NCI-H1417 (cell line): Measurements from ENCODE around the gene COMMD9.
"Not testable (repeated sequence)": the region's sequence is repeated elsewhere in the genome, so short reads cannot be mapped to it uniquely, and the experiment has no call there.

Experiments used
- DNase-seq, 3 experiments: peaks; one replicate each; lab custom pipeline; 2025; lab: John Stamatoyannopoulos, UW

COMMD9 gene

GRCh38 chr11:36289226-36289852, at the start of gene COMMD9:
Gene COMMD9, minus strand, starts transcription at chr11:36289424. Its CDS starts 12 bp downstream, at chr11:36289412.
- DNase-seq: peak; percentile 91 to 97 (median 95)

GRCh38 chr11:36333897-36334296, 44.7 kb upstream of the COMMD9 start:
- peak in 1 of 3 experiments; percentile 10 for DNase-seq

- no peak for DNase-seq
Observed at GRCh38 chr11:36333468-36333867, 44.2 kb upstream of the COMMD9 start.

- peak in 1 of 3 experiments; percentile 75 for DNase-seq
Observed at GRCh38 chr11:36330411-36330810, 41.2 kb upstream of the COMMD9 start.

GRCh38 chr11:36328966-36329673, 39.9 kb upstream of the COMMD9 start:
- peak in 1 of 3 experiments; percentile 4 for DNase-seq

- no peak for DNase-seq
Observed at GRCh38 chr11:36326524-36327419, 37.5 kb upstream of the COMMD9 start.

GRCh38 chr11:36325403-36325802, 36.2 kb upstream of the COMMD9 start:
- DNase-seq: not testable (repeated sequence)

GRCh38 chr11:36324956-36325355, 35.7 kb upstream of the COMMD9 start:
- not testable (repeated sequence) for DNase-seq

GRCh38 chr11:36317992-36318391, 28.8 kb upstream of the COMMD9 start:
- peak in 1 of 3 experiments; percentile 15 for DNase-seq

GRCh38 chr11:36316049-36316448, 26.8 kb upstream of the COMMD9 start:
- DNase-seq: no peak

- DNase-seq: no peak
Observed at GRCh38 chr11:36314434-36314767, 25.2 kb upstream of the COMMD9 start.

GRCh38 chr11:36313750-36314433, 24.7 kb upstream of the COMMD9 start:
- no peak for DNase-seq

- DNase-seq: no peak
Observed at GRCh38 chr11:36312611-36313472, 23.6 kb upstream of the COMMD9 start.

GRCh38 chr11:36311926-36312595, 22.8 kb upstream of the COMMD9 start:
- DNase-seq: peak in 2 of 3 experiments; percentile 7 to 66

- no peak for DNase-seq
Observed at GRCh38 chr11:36309779-36310178, 20.6 kb upstream of the COMMD9 start.

GRCh38 chr11:36308577-36308976, 19.4 kb upstream of the COMMD9 start:
- DNase-seq: no peak

- no peak for DNase-seq
Observed at GRCh38 chr11:36306888-36307287, 17.7 kb upstream of the COMMD9 start.

- no peak for DNase-seq
Observed at GRCh38 chr11:36305047-36305446, 15.8 kb upstream of the COMMD9 start.

- no peak for DNase-seq
Observed at GRCh38 chr11:36304351-36304750, 15.1 kb upstream of the COMMD9 start.

- no peak for DNase-seq
Observed at GRCh38 chr11:36300650-36301049, 11.4 kb upstream of the COMMD9 start.
